GM10847 (cell line): ENCODE results near the gene CACNB3.

Experiments
- POLR2A ChIP-seq: IDR thresholded peaks from 2 replicates; pipeline ENCODE4 v1.6.1; 2011; ENCODE audit not compliant: insufficient read length; ENCODE audit errors: extremely low read depth

The CACNB3 gene

DNA sequence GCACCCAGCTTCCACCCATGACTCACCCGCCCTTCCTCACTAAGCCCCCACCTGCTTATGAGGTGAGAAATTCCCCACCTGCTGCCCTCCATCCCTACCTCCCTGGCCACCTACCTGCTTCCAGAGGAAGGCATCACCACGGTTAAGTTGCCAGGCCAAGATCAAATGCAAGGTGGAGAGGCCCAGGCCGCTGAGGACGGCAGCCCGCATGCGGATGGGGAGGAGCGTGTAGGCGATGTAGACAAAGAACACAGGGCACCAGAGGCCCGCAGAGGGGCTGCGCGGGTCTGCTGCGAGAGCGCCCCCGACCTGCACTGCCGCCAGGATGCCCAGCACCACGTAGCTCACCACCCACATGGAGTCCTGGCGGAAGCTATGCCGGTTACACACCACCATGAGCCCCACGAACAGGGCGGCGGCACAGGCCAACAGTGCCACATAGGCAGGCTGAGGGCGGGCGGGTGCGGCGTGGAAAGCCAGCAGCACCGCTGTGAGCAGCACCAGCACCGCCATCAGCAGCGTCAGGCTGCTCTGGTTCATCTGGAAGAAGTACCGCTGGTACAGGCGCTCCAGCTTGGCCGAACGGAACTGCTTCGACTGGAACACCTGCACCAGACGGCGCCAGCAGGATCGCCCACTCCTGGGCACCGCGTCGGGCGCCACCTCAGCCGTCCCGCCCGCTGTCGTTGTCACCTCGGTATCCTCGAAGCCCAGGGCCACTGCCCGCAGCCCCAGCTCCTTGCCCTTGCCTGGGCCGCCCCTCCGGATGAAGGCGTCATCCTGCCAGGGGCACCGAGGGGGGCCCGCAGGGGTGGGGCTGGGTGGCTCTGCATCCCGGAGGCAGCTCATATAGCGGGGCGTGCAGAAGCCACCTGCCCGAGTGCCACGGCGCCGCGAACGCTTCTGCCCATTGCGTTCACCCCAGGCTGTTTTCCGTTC, 35.6 kb upstream of the CACNB3 start:
- no peak for TF ChIP-seq POLR2A

DNA sequence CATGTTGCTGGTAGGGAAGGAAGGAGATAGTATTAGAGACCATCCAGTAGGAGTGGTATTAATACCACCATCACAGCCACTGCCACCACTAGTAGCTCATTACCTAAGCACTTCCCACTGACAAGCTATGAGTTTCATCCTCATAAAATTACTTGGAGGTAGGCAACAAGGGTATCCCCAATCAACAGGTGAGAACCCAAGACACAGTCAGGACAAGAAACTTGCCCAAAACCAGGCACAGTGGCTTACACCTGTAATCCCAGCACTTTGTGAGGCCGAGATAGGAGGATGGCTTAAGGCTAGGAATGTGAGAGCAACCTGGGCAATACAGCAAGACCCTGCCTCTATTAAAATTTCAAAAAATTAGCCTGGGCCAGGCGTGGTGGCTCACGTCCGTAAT, 34.9 kb upstream of the CACNB3 start:
- no peak for TF ChIP-seq POLR2A

DNA sequence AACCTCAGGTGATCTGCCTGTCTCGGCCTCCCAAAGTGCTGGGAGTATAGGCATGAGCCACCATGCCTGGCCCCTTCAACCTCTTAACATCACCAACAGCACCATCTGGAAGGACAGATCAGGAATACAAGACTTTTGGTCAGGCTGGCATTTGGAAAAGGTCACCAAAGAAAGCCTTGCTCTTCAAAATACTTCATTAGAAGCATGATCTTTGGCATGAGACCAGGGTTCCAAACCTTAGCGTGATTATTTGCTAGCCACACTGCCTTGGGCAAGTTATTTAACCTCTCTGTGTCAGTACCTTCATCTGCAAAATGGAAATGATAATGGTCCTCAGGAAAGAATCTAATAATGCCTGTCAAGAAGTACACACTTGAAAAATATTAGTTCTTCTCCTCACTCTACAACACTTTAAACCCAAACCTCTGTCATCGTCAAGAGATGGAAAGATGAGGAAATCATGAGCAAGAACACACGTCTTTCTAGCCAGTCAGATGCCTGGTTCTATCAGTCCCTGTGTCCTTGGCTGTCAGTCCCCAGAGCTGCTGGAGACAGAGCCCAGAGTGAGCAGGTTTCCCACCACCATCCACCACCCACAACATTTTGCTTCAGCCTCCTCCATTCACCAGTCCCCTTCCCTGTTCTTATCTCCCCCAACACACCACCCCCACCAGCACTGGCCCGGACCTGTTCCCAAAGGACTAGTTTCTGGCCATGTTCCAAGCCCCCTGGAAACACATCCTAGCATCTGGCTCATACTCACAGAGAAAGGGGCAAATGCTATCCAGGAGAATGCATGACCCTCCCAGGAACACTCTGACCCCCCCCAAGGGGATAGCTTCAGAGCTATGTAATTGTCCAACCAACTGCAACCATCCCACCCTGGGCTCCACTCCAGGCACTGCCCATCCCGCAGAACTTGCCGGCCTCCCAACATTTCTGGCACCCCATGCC, 31.4 kb upstream of the CACNB3 start:
- TF ChIP-seq POLR2A = no peak

DNA sequence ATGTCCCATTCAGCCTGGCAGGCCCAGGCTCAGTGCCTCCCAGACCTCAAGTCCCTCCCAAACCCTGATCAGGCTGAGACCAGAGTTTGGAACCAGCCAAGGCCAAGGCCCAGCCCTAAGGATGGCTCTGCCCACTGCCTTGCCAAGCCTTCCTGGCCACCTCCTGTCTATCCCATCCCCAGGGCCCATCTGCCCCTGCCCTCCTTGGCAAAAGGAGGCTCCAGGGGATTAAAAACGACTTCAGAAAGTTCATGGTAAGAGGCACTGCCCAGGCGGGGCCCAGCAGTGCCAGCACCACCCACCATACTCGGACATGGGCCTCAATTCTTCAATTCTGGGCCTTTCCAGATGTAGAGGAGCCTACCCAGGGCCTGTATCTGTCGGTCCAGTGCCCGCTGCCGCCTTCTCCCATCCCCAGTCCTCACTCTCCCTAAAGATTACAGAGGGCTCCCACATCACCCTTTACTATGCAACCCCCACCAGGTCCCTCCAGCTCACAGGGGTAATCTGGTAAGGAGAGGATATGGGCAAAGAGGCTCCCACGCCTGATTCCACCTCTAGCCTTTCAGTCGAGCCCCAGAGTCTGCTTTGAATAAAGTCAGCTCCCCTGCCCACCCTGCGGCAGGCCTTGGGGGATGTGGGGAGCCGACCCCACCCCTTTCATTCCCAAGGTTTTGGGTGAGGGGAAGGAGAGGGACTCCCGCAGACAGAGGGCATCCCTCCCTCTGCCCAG, 30.3 kb upstream of the CACNB3 start:
- no peak for TF ChIP-seq POLR2A

DNA sequence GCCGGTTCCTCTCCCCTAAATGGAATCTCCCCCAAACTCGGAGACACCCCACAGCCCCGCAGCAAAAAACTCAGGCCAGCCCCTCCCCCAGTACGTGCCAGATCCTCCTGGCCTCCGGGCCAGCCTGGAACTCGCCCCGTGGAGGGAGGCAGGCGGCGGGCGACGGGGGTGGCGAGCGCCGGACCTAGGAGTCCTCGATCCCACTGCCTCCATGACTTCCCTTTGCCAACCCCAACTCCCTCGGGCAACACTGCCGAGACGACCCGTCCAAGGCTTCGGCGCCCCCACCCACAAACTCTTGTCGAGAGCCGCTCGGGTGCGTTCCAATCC, 29.8 kb upstream of the CACNB3 start:
- TF ChIP-seq POLR2A = no peak

DNA sequence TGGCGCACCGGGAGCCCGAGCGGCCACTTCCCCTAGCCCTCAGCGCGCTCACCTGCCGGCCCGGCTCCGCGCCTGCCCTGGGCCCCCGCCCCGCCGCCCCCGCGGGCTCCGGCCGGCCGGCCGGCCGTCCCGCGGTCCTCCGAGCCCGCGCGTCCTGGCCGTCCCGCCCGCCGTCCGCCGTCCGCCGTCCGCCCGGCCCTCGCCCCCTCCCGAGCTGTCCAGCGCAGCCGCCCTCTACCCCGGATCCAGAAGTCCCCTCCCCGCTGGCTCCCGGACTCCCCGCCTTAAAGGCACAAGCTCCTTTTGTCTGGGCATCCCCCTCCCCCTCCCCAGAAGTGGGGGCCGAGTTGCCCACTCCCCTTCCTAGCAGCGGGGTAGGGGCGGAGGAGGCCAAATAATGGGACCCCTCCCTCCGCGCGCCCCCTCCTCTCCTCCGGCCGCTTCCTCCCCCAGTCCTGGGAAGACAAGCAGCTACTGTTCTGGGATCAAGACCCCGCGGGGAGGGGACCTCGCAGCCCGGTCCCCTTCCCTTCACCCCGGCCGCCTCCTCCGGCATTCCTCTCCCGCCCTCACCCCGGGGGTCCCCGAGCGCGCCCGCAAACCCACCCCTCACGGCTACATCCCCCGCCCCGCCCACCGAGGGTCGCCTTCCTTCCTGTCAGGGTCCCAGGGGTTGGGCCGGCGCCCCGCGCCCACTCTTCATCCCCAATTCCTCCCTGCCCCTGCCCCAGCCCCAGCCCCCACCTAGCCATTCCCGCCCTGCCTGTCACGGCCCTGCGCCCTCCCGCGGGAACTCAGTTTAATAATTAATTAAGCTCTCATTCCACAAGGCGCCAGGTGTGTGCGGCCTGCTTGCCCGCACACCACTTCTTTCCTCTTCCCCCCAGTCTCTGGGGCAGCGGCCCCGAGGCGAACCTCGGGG, 29.2 kb upstream of the CACNB3 start, which contains the start of gene ADCY6:
Gene ADCY6 (minus strand): TSS at position 236 of the 922 bp plus-strand sequence. CDS start 5,655 bp downstream, outside the sequence.
- TF ChIP-seq POLR2A = no peak

DNA sequence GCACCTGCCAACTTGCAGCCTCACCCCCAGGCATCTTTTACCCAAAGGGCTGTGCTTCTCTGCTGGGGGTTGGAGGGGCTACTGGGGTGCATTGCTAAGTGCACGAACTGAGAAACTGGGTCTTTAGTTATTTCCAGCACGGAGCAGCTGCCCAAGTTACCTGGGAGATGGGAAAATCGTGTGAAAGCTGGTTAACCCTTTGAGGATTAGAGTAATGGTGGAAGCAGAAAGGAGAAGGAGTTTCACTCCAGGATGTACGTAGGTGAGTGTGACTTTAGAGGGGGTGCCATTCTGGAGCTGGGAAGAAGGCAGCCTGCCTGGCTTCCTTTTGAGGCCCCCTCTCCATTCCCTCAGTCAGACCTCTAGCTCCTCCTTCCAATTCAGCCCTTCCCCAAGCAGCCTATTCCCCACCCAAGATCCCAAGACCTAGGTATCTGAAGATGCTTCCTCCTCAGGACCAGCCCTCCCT, 28.4 kb upstream of the CACNB3 start:
- TF ChIP-seq POLR2A = no peak

DNA sequence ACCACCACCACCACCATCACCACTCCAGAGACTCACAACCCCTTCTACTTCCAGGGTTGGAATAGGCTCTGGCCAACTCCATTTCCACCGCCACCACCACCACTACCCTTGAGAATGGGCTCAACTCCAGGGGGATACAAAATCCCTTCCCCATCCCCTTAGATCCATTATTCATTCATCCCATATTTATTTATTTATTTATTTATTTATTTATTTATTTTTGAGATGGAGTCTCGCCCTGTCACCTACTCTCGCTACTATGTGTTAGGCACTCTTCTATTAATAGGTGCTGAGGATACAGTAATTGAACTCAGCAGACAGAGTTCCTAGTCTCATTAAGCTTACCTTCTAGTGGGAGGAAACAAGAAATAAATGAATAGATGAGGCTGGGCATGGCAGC, 24.6 kb upstream of the CACNB3 start:
- TF ChIP-seq POLR2A = no peak

DNA sequence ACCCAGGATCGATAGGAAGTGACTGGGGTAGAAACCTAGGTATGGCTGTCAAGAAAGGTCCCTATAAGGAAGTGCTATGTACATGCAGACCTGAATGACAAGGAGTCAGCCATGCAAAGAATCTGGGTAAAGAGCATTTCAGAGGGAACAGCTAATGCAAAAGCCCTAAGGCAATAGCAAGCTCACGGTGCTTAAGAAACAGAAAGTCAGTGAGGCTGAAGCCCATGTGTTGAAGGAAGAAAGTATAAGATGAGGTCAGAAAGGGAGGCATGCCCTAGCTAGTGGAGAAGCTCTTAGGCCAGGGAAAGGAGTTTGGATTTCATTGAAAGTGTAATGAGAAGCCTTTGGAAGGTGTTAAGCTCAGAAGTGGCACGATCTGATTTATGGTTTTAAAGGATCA, 23.4 kb upstream of the CACNB3 start:
- no peak for TF ChIP-seq POLR2A

DNA sequence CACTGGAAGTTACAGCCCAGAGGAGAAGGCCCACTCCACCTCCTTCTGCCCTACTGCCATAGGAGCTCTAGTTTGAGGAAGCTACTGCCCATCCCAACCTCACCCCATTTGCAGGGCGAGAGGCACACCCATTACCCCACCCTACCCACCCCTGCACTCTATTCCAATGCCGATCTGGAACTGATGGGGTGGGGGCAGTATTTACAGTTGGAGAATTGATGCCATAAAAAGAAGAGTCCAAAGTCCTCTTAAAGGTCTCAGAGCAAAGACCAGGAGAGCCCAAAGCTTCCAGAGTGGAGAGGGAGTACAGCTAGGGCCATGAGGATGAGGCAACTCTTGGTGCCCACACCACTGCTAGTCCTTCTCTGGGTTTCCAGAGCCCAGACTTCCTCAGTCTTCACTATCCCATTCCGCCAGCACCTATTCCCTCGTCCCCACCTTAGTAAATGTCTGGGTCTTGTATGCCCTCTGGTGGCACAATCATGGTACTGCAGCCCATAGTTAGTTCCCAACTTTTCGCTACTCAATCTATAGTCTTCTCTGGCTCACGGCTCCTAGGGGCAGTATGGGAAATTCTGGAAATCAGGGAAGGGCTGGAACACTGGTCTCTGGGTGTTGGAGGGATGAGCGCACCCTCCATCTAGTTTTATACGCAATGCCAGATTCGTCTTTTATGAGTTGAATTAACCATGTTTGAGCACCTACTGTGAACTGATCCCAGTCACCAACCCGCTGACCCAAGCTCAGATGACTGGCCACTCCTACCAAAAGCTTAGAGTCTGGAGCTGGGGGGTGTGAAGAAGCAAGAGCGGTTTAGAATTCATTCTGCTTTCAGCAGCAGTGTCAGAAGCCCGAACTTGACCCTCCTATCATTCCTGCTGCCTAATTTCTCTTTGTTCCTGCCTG, 22.5 kb upstream of the CACNB3 start:
- no peak for TF ChIP-seq POLR2A

DNA sequence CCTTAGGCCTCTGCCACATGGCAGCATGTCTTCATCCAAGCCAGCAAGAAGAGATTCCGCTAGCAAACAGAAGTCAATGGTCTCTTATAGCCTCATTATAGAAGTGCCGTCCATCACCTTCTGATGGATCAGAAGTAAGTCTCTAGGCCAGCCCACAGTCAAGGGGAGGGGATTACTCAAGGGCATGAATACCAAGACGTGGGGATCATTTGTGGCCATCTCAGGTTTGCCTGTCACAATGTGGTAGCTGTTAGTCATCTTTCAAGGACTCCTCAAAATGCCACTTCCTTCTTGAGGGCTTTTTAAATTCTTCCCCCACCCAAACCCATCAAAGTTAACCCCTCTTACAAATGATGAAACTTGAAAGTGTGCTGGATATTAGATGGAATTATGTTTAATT, 21.3 kb upstream of the CACNB3 start:
- no peak for TF ChIP-seq POLR2A

DNA sequence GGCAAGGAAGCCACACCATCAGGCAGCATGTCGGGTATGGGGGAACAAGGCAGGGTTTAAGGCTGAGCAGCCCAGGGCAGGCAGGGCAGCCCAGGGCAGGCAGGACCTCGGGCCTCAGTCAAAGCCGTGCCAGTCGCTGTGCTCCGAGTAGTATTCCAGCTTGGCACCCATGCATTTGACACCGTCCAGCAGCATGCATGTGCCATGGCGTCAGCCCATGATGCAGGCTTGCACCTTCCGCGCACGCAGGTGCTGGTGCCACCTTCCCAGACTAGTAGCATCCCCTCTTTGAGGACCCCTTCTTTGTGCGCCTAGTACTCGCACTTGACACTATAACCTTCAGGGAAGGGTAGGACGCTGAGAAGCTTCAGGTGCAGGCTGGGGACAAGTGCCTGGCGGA, 17.8 kb upstream of the CACNB3 start:
- no peak for TF ChIP-seq POLR2A

DNA sequence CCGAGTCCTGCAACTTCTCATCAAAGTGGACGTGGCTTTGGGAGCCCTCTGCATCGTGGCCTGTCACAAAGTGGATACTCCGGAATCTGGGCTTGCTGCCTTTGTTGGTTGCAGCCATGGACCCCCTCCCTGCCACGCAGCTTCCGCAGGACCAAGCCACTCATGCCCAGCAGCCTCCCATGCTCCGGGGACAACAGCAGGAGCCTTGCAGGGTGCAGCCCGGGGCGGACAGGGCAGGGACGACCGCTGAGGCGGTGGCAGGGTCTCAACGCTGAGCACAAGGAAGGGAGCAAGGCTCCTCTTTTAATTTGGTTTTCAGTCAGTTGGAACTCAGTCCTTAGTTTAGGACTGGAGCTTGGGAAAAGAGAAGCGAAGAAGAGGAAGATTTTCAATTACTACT, 17.3 kb upstream of the CACNB3 start:
- TF ChIP-seq POLR2A = no peak
